Lung microvascular endothelial cell (primary cell): Measurements from ENCODE around the gene CKM. TPM values are rescaled to one million over a fixed set of nuclear protein-coding genes. Genes with fewer than 3 reads are reported as not detected.
"Not testable (repeated sequence)": the region's sequence is repeated elsewhere in the genome, so short reads cannot be mapped to it uniquely, and the experiment has no call there.

Experiments used
- DNase-seq, 2 donors: peaks; one replicate each; pipeline versions ENCODE4 v3.0.0 to v3.0.0-alpha.2; 2010; ENCODE audit warnings: low read depth in 2 of 2
- total RNA-seq: library from RNA; depleted of rRNA; stranded (reverse); fragments of >200 nt; gene quantifications from 2 replicates; pipeline ENCODE4 v1.2.1, GENCODE V29; 2014

CKM gene
- total RNA-seq, 1 donor from 2014 or later = under 0.01 TPM

DNA sequence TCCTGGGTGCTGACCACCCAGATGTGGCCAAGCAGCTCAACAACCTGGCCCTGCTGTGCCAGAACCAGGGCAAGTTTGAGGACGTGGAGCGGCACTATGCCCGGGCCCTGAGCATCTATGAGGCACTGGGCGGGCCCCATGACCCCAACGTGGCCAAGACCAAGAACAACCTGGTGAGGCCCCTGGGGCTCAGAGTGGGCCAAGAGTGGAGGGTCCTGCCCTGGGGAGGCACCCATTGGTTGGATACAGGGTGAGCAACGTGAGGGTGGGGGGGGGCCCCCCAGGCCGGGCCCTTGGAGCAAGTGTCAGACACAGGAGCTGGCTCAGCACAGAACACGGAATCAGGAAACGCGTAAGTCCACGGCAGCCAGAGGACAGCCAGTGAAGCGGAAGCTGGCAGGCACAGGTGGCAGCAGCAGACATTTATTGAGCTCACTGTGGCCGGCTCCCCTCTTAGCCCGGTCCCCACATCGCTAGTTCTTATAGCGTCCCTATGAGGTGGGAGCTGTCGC, 26.8 kb upstream of the CKM start:
- peak in 1 of 2 donors; percentile 20 for DNase-seq

DNA sequence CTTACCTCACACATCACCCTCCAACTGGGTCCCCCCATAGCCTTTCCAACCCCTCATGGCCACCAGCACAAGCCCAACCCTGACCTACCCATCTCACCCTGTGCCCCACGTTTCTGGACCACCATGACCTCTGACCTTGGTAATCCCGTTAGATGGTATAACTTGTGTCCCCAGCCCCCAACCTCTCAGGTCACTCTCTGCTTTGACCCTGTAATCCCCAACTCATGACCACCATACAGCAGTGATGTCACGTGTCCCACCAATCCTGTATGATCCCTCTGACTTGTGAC, 26.4 kb upstream of the CKM start:
- DNase-seq = no peak

DNA sequence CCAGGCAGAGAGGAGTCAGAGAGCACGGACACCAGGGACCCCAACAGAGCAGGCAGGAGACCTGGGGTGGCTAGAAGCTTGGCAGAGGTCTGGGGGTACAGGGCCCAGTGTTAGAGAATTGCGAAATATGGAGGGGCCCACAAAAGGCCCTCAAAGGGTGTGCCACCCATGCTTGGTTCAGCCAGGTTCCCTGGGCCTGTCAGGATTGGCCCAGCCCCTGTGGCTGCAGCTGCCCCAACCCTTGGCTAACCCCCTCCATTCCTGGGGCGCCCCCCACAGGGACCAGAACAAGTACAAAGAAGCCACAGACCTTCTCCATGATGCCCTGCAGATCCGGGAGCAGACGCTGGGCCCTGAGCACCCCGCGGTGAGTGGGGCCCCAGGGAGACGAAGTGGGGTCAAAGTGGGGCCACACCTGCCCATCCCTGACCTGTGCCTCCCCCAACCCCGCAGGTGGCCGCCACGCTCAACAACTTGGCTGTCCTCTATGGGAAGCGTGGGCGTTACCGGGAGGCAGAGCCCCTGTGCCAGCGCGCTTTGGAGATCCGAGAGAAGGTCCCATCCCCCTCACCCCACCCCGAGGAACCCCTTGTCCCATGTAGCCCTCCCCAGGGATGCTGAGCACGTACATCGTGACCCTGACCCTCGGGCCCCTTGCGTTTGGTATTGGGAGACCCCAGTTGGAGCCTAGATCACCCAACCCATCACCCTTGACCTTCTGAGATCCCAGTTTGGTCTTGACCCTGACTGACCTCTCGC, 25.9 kb upstream of the CKM start:
- no peak for DNase-seq

DNA sequence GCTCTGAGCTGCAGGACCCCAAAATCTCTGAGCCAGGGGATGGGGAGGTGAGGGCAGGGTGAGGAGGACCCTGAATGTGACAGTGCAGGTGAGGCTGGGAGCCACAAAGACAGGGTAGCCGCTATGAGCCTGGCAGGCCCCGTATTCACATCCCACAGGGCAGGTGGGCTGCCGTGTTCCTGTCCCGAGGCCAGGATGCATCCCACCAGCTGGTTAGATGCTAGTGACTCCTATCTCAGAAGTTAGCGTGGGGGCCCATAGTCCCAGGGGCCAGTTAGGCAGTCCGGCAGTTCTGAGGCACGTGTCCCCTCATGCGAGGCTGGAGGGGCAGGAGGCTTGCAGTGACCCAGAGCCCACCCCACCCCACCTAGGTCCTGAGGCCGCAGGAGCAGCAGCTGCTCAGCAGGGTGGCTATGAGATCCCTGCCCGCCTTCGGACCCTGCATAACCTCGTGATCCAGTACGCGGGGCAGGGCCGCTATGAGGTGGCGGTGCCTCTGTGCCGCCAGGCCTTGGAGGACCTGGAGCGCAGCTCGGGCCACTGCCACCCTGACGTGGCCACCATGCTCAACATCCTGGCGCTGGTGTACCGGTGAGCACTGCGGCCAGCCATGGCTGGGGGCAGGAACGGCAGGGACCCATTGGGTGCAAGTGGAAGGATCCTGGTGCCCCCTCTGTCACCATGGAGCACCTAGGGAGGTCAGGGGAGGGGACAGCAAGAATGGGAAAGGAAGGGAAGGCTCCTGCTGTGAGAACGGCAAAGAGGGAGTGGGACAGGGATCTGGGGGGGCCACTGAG, 25.1 kb upstream of the CKM start:
- DNase-seq = no peak

DNA sequence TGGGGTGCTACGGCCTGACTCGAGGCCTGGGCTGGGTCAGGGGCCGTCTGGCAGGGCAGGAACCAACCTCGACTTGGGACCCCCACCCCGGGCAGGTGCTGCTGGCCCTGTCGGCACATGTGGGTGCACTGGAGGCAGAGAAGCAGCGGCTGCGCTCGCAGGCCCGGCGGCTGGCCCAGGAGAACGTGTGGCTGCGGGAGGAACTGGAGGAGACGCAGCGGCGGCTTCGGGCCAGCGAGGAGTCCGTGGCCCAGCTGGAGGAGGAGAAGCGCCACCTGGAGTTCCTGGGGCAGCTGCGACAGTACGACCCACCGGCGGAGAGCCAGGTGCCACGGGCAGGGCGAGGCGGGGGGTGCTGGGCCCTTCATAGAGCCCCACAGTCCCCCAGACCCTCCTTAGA, 23.8 kb upstream of the CKM start:
- DNase-seq = no peak

DNA sequence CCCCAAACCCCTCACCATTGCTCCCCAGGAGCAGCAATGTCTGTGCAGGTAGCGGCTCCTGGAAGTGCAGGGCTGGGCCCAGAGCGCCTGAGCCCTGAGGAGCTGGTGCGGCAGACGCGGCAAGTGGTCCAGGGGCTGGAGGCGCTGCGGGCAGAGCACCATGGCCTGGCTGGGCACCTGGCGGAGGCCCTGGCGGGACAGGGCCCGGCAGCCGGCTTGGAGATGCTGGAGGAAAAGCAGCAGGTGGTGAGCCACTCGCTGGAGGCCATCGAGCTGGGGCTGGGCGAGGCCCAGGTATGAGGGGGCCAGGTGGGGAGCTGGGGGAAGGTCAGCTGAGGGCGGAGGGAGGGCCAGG, 22.8 kb upstream of the CKM start:
- DNase-seq = no peak

DNA sequence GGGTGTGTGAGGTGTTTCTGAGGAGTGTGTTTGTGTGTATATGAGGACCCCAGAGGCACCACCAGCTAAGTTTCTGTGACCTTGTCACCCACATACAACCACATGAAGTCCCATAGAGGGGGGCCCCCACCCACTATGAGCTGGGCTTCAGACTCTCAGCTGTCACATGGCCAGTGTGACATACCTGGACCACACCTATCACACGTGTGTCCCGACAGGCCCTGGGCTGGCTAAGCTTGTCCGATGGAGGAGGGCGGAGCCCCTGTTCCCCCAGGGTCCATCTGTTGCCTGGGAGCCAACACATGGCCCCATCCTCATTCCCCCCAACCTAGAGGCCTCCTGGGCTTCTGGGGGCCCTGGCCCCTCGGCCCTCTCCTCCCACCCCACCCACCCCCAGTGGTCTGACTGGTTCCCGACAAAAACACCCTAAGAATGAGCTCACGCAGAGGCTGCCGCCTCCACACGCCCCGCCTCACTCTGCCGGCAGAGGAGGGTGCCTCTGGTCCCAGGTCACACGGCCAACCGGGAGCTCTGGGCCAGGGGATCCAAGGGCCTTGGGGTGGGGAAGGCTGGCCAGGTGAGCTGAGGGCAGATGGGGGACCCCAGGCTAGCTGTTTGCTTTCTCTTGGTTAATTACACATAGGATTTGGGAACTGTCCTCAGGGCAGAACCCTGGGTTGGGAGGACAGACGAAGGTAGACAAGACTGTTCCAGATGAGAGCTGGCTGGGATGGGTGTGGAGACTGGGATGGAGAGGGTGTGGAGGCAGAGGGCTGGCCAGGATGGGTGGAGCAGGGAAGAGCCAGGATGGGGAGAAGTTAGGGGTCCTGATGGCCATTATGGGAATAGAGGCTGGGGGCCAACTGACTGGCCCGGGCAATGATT, 22.2 kb upstream of the CKM start:
- DNase-seq = no peak

DNA sequence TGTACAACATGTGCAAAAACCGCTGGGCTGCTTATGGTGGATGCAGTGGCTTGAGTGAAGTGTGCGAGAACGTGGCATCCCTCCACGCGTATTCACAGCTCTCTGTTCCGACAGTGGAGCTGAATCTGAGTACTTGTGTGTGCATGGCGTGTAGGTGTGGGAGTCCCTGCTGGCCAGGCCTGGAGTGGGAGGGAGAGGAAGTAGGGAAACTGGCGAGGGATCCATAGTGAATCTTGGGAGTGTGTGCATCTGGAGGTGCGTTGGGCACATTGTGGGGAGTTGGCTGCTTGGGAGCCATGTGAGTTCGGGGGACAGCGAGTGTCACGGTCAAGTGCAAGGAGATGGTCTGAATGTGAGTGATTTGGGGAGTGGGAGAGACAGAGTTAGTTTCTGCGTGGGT, 20.2 kb upstream of the CKM start:
- DNase-seq = no peak

DNA sequence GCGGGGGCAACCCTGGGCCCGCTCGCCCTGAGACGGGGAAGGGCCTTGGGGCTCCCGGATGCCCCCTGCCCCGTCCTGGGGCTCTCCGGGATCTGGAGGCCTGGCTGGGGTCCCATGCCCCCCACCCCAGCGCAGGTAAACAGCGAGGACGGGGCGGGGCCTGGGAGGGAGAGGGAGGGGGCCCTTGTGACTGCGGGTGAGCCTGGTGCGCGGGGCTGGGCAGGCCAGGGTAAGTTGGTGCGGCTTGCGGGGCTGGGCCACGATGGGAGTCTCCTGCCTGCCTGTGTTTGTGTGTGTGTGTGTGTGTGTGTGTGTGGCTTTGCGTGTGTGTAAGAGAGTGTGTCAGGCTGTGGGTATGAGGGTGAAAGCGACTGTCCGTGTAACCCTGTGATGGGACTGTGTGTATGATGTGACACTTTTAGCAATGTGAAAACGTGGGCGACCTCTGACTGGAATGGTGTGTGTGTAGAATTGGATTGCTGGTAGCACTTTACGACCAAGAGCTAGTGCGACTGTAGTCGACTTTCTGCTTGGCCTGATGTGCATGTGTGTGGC, 18.3 kb upstream of the CKM start:
- DNase-seq = peak in 1 of 2 donors; percentile 23

DNA sequence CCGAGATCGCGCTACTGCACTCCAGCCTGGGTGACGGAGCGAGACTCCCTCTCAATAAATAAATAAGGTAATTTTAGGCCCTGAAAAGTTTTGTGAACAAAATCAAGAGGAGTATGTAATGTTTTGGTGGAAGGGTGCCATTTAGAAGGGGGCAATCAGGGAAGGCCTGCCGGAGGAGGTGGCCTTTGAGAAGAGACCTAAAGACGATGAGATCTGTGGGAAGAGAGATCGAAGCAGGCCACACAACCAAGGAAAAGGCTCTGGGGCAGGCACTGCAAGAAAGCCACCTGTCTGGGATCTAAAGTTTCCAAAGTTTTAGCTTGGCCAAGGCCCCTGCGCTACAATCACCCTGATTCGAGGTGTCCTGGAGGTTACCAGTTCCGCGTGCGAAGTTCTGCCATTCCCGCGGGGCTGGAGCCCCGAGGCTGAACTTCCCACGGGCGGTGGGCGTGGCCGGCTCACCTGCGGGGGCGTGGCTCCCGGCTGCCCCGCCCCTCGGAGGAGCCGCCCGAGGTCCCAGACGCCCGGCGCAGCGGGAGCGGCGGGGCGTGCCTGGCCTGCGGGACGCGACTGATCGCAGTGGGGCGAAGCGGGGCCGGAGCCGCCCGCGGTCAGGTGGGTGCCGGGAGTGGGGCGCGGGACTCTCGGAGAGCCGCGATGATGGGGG, 17.7 kb upstream of the CKM start, which contains the start of gene KLC3:
Gene KLC3, plus strand, starts transcription at position 519 of the 667 bp plus-strand sequence. CDS start 4,792 bp downstream, outside the sequence.
- DNase-seq = no peak

DNA sequence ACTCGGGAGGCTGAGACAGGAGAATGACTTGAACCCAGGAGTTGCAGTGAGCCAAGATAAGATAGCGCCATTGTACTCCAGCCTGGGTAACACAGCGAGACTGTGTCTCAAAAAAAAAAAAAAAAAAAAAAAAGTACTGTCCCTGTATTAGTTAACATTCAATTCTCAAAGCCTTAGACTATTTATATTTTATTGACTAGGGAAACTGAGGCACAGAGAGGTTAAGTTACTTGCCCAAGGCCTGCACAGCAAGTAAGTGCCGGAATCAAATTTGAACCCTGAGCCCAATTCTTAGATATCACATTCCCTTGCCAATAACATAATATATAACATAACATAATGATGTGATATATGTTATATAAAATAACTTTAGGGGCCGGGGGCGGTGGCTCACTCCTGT, 17.0 kb upstream of the CKM start:
- no peak for DNase-seq

DNA sequence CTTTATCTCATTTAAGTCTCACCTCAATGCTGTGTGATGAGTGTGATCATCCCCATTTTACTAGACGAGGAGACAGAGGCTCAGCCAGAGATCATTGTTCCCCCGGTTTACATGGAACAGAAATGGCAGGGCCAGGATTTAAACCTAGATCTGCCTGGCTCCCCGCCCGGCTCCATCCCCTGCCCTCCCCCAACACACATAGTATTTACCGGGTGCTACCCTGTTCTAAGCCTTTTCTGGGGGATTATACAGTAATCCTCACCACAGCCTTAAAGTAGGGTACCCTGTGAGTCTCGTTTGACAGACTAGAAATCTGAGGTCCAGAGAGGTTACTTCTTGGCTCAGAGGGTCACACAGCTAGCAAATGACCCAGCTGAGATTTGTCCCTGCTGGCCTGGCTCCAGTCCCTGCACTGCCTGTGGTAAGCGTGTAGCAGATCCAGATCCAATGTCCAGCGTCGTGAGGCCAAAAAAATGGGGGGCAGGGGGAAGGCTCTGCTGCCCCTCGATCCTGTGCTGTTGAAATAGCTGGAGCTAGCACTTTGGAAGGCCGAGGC, 14.1 kb upstream of the CKM start:
- no peak for DNase-seq

DNA sequence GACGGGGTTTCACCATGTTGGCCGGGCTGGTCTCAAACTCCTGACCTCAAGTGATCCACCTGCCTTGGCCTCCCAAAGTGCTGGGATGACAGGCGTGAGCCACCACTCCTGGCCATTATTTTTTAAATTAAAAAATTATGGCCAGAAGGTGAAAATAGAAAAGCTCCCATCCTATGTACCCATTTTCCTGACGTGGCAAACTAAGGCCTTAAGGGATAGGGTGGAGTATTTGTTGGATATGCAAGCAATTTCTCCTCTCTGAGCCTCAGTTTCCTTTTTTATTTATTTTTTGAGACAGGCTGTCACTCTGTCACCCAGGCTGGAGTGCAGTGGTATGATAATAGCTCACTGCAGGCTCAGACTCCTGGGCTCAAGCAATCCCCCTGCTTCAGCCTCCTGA, 12.2 kb upstream of the CKM start:
- DNase-seq = not testable (repeated sequence)

DNA sequence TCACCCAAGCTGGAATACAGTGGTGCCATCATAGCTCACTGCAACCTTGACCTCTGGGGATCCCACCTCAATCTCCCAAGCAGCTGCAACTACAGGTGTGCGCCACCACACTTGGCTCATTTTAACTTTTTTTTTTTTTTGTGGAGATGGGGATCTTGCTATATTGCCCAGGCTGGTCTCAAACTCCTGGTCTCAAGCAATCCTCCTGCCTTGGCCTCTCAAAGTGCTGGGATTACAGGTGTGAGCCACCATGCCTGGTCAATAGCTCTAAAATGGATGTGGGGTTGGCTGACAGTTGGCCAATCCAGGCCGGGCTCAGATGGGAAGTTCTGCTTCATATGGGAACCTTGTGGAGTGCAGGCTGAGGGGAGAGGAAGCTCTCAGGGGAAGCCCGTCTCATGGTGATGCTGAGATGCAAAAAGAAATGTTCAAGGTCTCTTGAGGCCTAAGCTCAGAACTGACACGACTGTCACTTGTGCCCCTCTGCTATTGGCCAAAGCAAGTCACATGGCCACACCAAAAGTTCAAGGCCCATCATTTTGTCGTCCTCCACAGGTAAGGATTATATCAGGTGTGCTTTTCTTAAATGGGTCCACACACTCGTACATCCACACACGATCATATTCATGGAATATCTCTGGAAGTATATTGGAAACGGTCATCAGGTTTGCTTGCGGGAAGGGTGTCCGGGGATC, 11.1 kb upstream of the CKM start:
- no peak for DNase-seq

DNA sequence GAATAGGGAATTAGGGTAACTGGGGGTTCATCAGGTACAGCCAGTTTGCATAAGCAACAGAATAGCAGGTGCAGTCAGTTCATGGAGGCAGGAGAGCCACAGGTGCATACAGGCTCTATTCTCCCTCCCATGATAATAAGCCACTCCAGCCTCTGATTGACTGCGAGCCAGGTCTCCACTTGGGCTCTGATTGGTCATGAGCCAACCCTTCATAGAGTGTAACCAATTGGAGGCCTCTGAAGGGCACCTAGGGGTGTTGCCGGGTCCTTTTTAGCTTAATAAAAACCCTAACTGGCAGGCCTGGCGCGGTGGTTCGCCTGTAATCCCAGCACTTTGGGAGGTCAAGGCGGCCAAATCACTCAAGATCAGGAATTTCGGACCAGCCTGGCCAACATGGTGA, 8.7 kb upstream of the CKM start:
- DNase-seq = no peak

DNA sequence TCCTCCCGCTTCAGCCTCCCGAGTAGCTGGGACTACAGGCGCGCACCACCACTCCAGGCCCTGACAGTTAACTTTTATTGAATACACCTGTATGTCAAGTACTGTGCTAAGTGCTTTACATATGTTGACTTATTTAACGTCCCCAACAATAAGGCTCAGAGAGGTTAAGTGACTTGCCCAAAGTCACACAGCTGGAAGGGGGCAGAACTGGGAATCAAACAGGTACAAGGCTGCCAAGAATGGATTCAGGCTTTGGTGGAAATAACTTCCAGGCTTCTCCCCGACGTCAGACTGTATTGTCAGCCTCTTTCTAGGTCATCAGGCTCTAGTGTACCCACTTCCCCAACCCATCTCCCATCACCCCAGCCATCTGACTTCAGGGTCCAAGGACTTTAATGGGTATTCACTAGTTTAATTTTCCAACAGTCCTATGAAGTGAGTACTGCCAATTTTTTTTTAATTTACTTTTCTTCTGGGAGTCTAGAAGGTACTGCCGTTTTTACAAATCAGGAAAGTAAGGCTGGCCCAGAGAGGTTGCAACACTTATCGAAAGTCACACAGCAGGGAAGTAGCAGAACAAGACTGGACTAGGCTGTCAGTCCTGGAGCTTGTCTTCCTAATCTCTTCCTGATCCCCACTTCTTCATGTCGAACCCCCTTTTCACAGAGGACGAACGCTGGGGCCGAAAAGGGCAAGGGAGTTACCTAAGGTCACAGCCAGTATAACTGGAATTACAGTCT, 4.9 kb upstream of the CKM start:
- no peak for DNase-seq

DNA sequence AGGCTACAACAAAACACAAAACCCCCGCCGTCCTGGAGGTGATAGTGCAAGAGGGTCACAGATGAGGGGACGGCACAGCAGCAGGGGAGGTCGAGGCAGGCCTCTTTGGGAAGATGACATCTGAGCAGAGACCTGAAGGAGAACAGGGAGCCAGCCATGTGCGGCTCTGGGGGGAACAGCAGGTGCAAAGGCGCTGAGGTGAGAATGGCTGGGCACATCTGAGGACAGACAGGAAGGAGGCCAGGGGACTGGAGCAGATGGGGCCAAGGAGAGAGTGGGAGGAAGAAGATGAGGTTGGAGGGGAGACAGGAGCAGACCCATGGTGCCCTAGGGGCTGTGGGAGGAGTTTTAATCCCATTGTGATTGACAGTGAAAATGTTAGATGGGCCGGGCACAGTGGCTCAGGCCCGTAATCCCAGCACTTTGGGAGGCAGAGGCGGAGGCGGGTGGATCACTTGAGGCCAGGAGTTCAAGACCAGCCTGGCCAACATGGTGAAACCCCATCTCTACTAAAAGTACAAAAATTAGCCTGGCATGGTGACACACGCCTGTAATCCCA, 1.8 kb upstream of the CKM start:
- DNase-seq = no peak

DNA sequence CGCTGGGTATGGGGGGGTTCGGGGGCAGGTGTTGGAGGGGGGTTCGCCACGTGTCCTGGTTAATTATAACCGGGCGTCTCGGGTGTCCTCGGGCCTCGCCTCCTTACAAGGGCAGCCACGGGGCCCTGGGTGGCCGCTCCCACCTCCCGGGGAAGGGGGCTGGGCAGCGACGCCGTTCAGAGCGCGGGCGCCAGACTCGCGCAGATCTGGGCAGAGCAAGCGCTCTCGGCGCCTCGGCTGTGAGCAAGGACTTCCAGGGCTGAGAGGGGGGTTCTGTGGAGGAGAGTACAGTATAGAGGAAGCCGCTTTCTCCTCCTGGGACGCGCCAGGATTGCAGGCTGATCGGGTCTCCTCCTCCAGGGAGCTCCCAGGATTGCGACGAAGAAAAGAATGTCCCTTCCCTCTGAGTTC, 1.0 kb upstream of the CKM start:
- DNase-seq = no peak

DNA sequence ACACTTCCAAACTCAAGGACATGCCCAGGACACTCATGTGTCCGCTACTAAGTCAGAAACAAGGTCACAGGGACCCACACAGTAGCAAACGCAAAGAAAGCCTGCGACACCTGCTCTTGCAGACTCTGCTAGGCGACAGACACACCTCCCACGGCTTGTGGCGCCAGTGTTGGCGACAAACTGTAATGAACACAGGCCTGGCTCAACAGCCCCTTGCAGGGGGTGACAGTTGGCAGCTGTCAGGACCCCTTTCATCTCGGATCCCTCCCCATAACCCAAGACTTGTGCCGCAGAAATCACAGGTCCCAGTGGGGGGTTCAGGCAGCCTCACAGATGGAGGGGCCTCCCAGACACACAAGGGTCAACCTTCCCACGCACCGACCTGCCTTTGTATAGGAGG, 364 bp downstream of the CKM start:
- DNase-seq = no peak
